ENCODE measurements around the gene TDRD5. TPM values are rescaled to one million over a fixed set of nuclear protein-coding genes. Genes with fewer than 3 reads are reported as not detected.

Gene TDRD5
- total RNA-seq, 4 donors from 2014 or later = 0.34 to 0.78 (median 0.61) TPM

DNA sequence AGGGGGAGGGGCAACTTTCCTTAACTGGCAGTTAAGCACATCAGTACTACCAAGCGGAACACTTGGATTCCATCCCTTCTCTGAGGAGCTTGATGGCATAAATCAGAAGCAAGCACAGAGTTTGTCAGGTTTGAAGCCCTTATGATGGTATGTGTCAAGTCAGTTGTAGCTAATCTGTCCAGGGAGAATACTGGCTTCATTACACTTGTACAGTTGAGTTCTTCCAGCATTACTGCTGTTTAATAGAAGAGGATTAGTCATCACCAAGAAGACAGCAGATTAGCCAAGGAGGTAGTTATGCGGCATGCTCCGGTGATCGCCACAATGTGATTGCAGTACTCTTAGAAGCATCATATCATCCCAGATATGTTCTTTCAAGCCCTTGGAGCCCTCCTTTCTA lies 2.1 kb upstream of the TDRD5 start:
- 79 to 84% methylated on average over 4 of the region's 4 CpGs for WGBS, 2 donors
- TF ChIP-seq POLR2A (IDR thresholded peaks at IDR 0.05) = no peak
- TF ChIP-seq, protein P1, sequence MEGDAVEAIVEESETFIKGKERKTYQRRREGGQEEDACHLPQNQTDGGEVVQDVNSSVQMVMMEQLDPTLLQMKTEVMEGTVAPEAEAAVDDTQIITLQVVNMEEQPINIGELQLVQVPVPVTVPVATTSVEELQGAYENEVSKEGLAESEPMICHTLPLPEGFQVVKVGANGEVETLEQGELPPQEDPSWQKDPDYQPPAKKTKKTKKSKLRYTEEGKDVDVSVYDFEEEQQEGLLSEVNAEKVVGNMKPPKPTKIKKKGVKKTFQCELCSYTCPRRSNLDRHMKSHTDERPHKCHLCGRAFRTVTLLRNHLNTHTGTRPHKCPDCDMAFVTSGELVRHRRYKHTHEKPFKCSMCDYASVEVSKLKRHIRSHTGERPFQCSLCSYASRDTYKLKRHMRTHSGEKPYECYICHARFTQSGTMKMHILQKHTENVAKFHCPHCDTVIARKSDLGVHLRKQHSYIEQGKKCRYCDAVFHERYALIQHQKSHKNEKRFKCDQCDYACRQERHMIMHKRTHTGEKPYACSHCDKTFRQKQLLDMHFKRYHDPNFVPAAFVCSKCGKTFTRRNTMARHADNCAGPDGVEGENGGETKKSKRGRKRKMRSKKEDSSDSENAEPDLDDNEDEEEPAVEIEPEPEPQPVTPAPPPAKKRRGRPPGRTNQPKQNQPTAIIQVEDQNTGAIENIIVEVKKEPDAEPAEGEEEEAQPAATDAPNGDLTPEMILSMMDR (IDR thresholded peaks at IDR 0.05) = no peak
- DNase-seq (ENCODE audit: low spot score in 2 of 2) = no peak
- H3K4me3 ChIP-seq (ENCODE audit: low read depth, poor library complexity, severe bottlenecking) = no peak overlapping the region
- intact Hi-C loops (cut with DNase I; ENCODE audit: low total_unique reads) = no loop called here

DNA sequence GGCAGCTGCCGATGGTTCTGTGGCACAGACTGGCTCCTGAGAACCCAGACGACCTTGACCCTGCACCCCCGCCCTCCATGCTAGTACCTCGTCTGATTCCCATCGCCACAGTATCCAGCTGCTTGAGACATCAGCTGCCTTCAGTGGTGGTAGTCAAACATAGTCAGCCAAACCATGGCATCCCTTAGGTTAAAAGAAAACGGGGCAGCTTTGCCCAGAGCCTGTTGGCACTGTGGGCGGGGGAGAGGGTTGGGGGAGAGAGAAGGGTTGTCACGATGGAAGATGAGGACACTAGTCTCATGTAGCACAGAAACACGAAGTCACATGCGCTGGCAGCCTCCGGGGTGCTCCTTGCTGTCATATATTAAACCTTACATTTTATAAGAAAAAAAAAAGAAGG lies 961 bp upstream of the TDRD5 start:
- no peak overlapping the region for H3K4me3 ChIP-seq (ENCODE audit: low read depth, poor library complexity, severe bottlenecking)
- intact Hi-C loops (cut with DNase I; ENCODE audit: low total_unique reads) = no loop called here
- DNase-seq (ENCODE audit: low spot score in 2 of 2) = no peak
- TF ChIP-seq, protein P1 (IDR thresholded peaks at IDR 0.05) = no peak
- no peak for TF ChIP-seq POLR2A (IDR thresholded peaks at IDR 0.05)
- WGBS, 2 donors = 83 to 85% methylated on average over 11 of the region's 11 CpGs

DNA sequence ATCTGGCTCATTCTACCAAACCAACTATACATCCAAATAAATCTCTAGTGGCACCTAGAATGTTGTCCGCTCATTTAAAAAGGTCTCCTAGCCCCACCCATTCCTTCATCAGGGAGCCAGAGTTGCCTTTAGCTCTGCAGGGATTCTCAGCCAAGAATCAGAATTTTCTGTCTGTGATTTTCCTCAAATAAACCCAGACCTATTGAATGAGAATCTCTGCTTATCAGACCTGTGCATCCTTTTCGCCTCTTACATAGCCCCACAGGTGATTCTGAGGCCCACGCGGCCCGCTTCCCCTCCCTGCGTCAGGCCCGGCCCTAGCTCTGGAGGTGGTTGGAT lies 410 bp upstream of the TDRD5 start:
- intact Hi-C loops (cut with DNase I; ENCODE audit: low total_unique reads) = no loop called here

DNA sequence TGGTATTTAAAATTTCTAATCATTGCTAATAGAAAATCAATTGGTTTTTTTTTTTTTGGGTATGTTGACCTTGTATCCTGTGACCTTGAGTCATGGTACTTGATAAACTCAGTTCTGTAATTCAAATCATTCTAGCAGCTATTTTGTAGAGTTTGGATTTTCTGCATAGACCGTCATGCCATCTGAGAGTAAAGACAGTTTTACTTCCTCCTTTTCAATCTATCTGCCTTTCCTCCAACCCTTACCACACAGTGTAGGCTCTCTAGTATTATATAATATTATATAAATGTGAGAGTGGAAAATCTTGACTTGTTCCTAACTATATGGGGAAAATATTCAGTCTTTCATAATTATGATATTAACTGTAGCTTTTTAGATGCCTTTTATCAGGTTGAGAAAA lies 7.0 kb downstream of the TDRD5 start:
- DNase-seq (ENCODE audit: low spot score in 2 of 2) = no peak
- WGBS, 2 donors = 79% methylated on average over 1 of the region's 1 CpG
- intact Hi-C loops (cut with DNase I; ENCODE audit: low total_unique reads) = no loop called here
- no peak overlapping the region for H3K4me3 ChIP-seq (ENCODE audit: low read depth, poor library complexity, severe bottlenecking)
- TF ChIP-seq POLR2A (IDR thresholded peaks at IDR 0.05) = no peak
- TF ChIP-seq, protein P1 (IDR thresholded peaks at IDR 0.05) = no peak

More for the DNA sequence above, 410 bp upstream of the TDRD5 start:
- DNase-seq (ENCODE audit: low spot score in 2 of 2) = no peak
- no peak overlapping the region for H3K4me3 ChIP-seq (ENCODE audit: low read depth, poor library complexity, severe bottlenecking)
- TF ChIP-seq, protein P1 (IDR thresholded peaks at IDR 0.05) = no peak
- no peak for TF ChIP-seq POLR2A (IDR thresholded peaks at IDR 0.05)
- WGBS, 2 donors = 13 to 29% methylated on average over 7 of the region's 7 CpGs

DNA sequence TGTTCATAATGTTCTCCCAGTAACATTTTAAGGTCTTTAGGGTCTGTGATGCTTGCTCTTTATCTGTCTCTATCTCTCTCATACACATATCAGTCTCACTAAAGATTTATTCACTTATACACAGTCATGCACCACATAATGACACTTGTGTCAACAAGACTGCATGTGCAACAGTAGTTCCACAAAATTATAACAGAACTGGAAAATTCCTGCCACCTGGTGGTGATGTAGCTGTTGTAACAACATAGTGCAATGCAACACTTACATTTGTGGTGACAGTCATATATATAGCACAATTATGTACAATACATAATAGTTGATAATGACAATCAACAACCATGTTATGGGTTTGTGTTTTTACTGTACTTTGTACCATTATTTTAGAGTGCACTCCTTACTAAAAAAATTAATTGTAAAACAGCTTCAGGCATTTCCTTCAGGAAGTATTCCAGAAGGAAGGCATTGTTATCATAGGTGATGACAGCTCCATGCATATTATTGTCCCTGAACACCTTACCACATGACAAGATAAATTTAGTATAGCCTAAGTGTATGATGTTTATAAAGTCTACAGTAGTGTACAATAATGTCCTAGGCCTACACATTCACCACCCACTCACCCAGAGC lies 8.1 kb downstream of the TDRD5 start:
- no peak for TF ChIP-seq POLR2A (IDR thresholded peaks at IDR 0.05)
- TF ChIP-seq, protein P1 (IDR thresholded peaks at IDR 0.05) = no peak
- intact Hi-C loops (cut with DNase I; ENCODE audit: low total_unique reads) = no loop called here
- DNase-seq (ENCODE audit: low spot score in 2 of 2) = no peak
- no peak overlapping the region for H3K4me3 ChIP-seq (ENCODE audit: low read depth, poor library complexity, severe bottlenecking)

DNA sequence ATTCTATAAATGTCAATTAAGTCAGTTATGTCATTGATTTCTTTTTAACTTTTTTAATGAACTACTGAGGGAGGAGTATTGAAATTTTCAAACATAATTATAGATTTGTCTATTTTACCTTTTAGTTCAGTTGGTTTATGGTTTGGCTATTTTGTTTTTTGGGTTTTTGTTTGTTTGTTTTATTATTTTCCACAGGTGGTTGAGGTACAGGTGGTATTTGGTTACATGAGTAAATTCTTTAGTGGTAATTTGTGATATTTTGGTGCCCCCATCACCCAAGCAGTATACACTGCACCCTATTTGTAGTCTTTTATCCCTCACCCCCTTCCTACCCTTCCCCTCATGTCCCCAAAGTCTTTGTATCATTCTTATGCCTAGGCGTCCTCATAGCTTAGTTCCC lies 9.5 kb downstream of the TDRD5 start:
- no peak overlapping the region for H3K4me3 ChIP-seq (ENCODE audit: low read depth, poor library complexity, severe bottlenecking)
- intact Hi-C loops (cut with DNase I; ENCODE audit: low total_unique reads) = no loop called here
- no peak for DNase-seq (ENCODE audit: low spot score in 2 of 2)
- TF ChIP-seq, protein P1 (IDR thresholded peaks at IDR 0.05) = no peak
- no peak for TF ChIP-seq POLR2A (IDR thresholded peaks at IDR 0.05)
- WGBS, 2 donors = 96 to 97% methylated on average over 1 of the region's 1 CpG
